Measurements from ENCODE around the gene EID2B.

EID2B gene

DNA sequence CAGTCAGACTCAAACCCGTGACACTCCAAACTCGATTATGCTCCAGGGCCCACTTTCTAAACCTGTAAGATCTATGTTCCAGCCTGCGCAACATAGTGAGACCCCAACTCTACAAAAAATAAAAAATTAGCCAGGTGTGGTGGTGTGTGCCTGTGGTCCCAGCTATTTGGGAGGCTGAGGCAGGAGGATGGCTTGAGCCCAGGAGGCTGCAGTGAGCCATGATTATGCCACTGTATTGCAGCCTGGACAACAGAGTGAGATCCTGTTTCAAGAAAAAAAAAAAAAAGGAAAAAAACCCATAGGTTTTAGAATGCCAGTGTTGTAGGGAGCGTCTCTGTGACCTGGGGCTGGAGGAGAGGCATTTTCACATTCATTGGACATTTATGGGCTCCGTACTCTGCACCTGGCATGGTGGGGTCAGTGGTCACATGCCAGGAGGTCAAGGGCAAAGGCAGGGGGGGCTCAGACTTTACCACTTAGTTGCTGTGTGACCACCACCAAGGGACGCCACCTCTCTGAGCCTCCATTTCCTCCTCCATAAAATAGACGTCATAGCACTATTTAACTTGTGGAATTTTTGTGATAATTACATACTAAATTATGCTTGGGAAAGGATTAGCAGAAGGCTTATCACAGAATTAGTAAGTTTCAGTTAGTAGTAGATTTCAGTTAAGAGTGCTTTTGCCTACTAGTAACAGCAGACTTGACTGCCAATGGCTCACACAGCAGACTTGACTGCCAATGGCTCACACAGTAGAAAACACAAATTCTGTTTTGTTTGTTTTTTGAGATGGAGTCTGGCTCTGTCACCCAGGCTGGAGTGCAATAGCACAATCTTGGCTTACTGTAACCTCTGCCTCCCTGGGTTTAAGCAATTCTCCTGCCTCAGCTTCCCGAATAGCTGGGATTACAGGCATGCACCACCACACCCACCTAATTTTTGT, 11.8 kb downstream of the EID2B start:
- POLR2A ChIA-PET, result no interaction called here
- H3K4me3 ChIP-seq (ENCODE audit: control insufficient read depth in 1 of 7, extremely low read depth in 1 of 7, insufficient read depth in 4 of 7, low read depth in 2 of 7, low read length in 6 of 7), result no peak overlapping the region
- WGBS (ENCODE audit: insufficient coverage), result 90% methylated on average over 2 of the region's 8 CpGs
- CTCF ChIA-PET, result no interaction called here
- H3K27me3 ChIP-seq (replicated peaks in 2 of 5; ENCODE audit: control insufficient read depth in 4 of 5, insufficient read depth in 5 of 5, low read length in 4 of 5), result peaks cover 0 to 24% (median 7%) of the 10 kb centered on the region in 5 experiments
- H3K27ac ChIP-seq (ENCODE audit: insufficient read depth in 1 of 2, low read depth in 1 of 2, low read length in 2 of 2, poor library complexity in 1 of 2, severe bottlenecking in 2 of 2), result no peak overlapping the region
- no peaks in the 10 kb centered on the region for H3K9me3 ChIP-seq (ENCODE audit: control extremely low read depth in 1 of 5, control insufficient read depth in 4 of 5, insufficient read depth in 2 of 5, low read depth in 1 of 5, low read length in 4 of 5)
- peaks cover 0 to 4% (median under 1%) of the 10 kb centered on the region in 4 experiments for H3K4me1 ChIP-seq (ENCODE audit: control extremely low read depth in 1 of 4, control insufficient read depth in 4 of 4, insufficient read depth in 4 of 4, low read length in 3 of 4)
- no peak for DNase-seq
- H3K36me3 ChIP-seq (ENCODE audit: control insufficient read depth in 4 of 4, insufficient read depth in 4 of 4, low read length in 3 of 4), result no peaks in the 10 kb centered on the region

DNA sequence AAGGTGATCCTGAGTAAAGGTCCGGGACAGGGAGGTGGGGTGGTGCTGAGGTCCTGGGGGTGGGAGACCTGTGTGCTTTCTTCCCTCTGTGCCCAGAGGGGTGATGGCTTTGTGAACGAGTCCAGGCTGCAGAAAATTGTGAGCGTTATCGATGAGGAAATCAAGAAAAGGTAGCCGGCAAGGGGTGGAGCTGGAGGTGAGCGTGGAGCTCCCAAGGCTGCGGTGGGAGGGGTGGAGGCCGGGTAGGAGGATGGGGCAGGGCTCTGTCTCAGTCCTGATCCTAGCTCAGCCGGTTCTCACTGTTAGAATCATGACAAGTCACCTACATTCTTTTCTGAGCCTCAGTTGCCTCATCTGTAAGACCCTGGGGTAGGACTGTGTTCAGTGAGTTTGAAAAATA, 13.7 kb downstream of the EID2B start:
- DNase-seq, result no peak
- Histone ChIP-seq H3K36me3 (ENCODE audit: control insufficient read depth in 4 of 4, insufficient read depth in 4 of 4, low read length in 3 of 4) (no peaks in the 10 kb centered on the region), H3K27ac (ENCODE audit: insufficient read depth in 1 of 2, low read depth in 1 of 2, low read length in 2 of 2, poor library complexity in 1 of 2, severe bottlenecking in 2 of 2) (no peak overlapping the region), H3K9me3 (ENCODE audit: control extremely low read depth in 1 of 5, control insufficient read depth in 4 of 5, insufficient read depth in 2 of 5, low read depth in 1 of 5, low read length in 4 of 5) (no peaks in the 10 kb centered on the region), H3K4me1 (ENCODE audit: control extremely low read depth in 1 of 4, control insufficient read depth in 4 of 4, insufficient read depth in 4 of 4, low read length in 3 of 4) (peaks cover 0 to 17% (median 12%) of the 10 kb centered on the region in 4 experiments), H3K27me3 (replicated peaks in 2 of 5; ENCODE audit: control insufficient read depth in 4 of 5, insufficient read depth in 5 of 5, low read length in 4 of 5) (peaks cover 2 to 42% (median 20%) of the 10 kb centered on the region in 5 experiments), H3K4me3 (ENCODE audit: control insufficient read depth in 1 of 7, extremely low read depth in 1 of 7, insufficient read depth in 4 of 7, low read depth in 2 of 7, low read length in 6 of 7) (no peak overlapping the region)
- CTCF ChIA-PET, result interaction anchor here (1.1 to 1.4 kb wide), 4 partner anchors 9 to 21 kb away, joined by 3 to 4 read pairs (median 4); partner anchors contain the start of gene EID2B
- 94% methylated on average over 7 of the region's 9 CpGs for WGBS (ENCODE audit: insufficient coverage)
- POLR2A ChIA-PET, result no interaction called here

DNA sequence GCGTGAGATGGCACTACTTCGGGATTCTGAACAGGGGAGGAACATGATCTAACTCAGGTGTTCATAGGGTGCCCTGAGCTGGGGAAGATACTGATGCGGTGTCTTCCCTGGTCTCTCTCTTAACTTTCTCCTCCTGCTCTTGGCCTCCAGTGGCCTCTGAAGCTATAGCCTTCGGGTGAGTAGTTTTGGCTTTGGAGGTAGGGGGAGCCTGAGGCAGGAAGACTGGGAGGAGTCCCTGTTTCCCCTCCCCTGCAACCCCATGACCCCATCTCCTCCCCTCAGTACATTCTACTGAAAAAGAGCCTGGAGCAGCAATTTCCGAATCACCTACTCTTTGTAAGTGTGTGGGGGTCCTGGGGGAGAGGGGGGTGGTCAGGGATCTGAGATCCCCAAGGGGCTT, 14.2 kb downstream of the EID2B start:
- Histone ChIP-seq H3K27me3 (replicated peaks in 2 of 5; ENCODE audit: control insufficient read depth in 4 of 5, insufficient read depth in 5 of 5, low read length in 4 of 5) (peaks cover 4 to 48% (median 25%) of the 10 kb centered on the region in 5 experiments), H3K36me3 (ENCODE audit: control insufficient read depth in 4 of 4, insufficient read depth in 4 of 4, low read length in 3 of 4) (no peaks in the 10 kb centered on the region), H3K27ac (ENCODE audit: insufficient read depth in 1 of 2, low read depth in 1 of 2, low read length in 2 of 2, poor library complexity in 1 of 2, severe bottlenecking in 2 of 2) (no peak overlapping the region), H3K9me3 (ENCODE audit: control extremely low read depth in 1 of 5, control insufficient read depth in 4 of 5, insufficient read depth in 2 of 5, low read depth in 1 of 5, low read length in 4 of 5) (no peaks in the 10 kb centered on the region), H3K4me1 (ENCODE audit: control extremely low read depth in 1 of 4, control insufficient read depth in 4 of 4, insufficient read depth in 4 of 4, low read length in 3 of 4) (peaks cover 0 to 17% (median 12%) of the 10 kb centered on the region in 4 experiments), H3K4me3 (ENCODE audit: control insufficient read depth in 1 of 7, extremely low read depth in 1 of 7, insufficient read depth in 4 of 7, low read depth in 2 of 7, low read length in 6 of 7) (no peak overlapping the region)
- POLR2A ChIA-PET, result no interaction called here
- no peak for DNase-seq
- CTCF ChIA-PET, result interaction anchor here (0.6 to 1.4 kb wide), 5 partner anchors 9 to 158 kb away, joined by 3 to 4 read pairs (median 4); partner anchors contain the start of gene EID2B
- 94% methylated on average over 2 of the region's 5 CpGs for WGBS (ENCODE audit: insufficient coverage)

DNA sequence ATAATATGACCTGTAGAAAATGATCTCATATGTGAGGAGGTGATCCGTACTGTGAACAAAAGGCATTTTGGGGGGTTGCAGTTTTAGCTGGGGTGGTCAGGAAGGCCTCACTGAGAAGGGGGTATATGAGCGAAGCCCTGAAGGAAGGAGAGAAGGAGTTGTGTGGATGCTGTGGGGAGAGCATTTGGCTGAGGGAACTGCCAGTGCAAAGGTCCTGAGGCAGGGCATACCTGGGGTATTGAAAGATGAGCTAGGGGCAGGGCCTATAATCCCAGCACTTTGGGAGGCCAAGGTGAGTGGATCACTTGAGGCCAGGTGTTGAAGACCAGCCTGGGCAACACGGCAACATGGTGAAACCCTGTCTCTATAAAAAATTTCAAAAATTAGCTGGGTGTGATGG, 15.2 kb downstream of the EID2B start:
- H3K27me3 ChIP-seq (replicated peaks in 2 of 5; ENCODE audit: control insufficient read depth in 4 of 5, insufficient read depth in 5 of 5, low read length in 4 of 5), result peaks cover 4 to 58% (median 28%) of the 10 kb centered on the region in 5 experiments
- no peak overlapping the region for H3K27ac ChIP-seq (ENCODE audit: insufficient read depth in 1 of 2, low read depth in 1 of 2, low read length in 2 of 2, poor library complexity in 1 of 2, severe bottlenecking in 2 of 2)
- DNase-seq, result no peak
- peaks cover 0 to 17% (median 12%) of the 10 kb centered on the region in 4 experiments for H3K4me1 ChIP-seq (ENCODE audit: control extremely low read depth in 1 of 4, control insufficient read depth in 4 of 4, insufficient read depth in 4 of 4, low read length in 3 of 4)
- CTCF ChIA-PET, result interaction anchor here (1.0 to 1.2 kb wide), 2 partner anchors 20 to 56 kb away, joined by 3 to 4 read pairs; no protein-coding TSS in a partner anchor
- POLR2A ChIA-PET, result no interaction called here
- no peaks in the 10 kb centered on the region for H3K9me3 ChIP-seq (ENCODE audit: control extremely low read depth in 1 of 5, control insufficient read depth in 4 of 5, insufficient read depth in 2 of 5, low read depth in 1 of 5, low read length in 4 of 5)
- 100% methylated on average over 2 of the region's 3 CpGs for WGBS (ENCODE audit: insufficient coverage)
- no peaks in the 10 kb centered on the region for H3K36me3 ChIP-seq (ENCODE audit: control insufficient read depth in 4 of 4, insufficient read depth in 4 of 4, low read length in 3 of 4)
- H3K4me3 ChIP-seq (ENCODE audit: control insufficient read depth in 1 of 7, extremely low read depth in 1 of 7, insufficient read depth in 4 of 7, low read depth in 2 of 7, low read length in 6 of 7), result no peak overlapping the region

DNA sequence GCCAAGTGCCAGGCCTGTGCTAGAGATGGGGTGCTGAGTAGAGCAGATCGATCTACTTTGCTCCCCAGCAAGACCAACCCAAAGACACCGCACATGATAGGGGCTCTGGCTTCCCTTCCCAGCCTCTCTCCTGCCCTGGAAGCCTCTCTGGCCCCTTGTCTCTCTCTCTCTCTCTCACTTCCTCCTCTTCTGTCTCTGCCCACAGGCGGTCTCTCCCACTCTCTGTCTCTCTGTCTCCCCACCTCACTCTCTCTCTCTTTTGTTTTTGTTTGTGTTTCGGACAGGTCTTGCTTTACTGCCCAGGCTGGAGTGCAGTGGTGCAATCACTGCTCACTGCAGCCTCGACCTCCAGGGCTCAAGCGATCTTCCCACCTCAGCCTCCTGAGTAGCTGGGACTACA, 16.4 kb downstream of the EID2B start:
- peaks cover 4 to 64% (median 28%) of the 10 kb centered on the region in 5 experiments for H3K27me3 ChIP-seq (replicated peaks in 2 of 5; ENCODE audit: control insufficient read depth in 4 of 5, insufficient read depth in 5 of 5, low read length in 4 of 5)
- ChIA-PET POLR2A (no interaction called here), CTCF (interaction anchor here (0.8 to 1.2 kb wide), 2 partner anchors 16 to 42 kb away, joined by 4 read pairs; partner anchors contain the start of gene EID2B)
- no peak overlapping the region for H3K4me3 ChIP-seq (ENCODE audit: control insufficient read depth in 1 of 7, extremely low read depth in 1 of 7, insufficient read depth in 4 of 7, low read depth in 2 of 7, low read length in 6 of 7)
- 49% methylated on average over 5 of the region's 6 CpGs for WGBS (ENCODE audit: insufficient coverage)
- H3K4me1 ChIP-seq (ENCODE audit: control extremely low read depth in 1 of 4, control insufficient read depth in 4 of 4, insufficient read depth in 4 of 4, low read length in 3 of 4), result peaks cover 0 to 17% (median 12%) of the 10 kb centered on the region in 4 experiments
- no peak for DNase-seq
- H3K9me3 ChIP-seq (ENCODE audit: control extremely low read depth in 1 of 5, control insufficient read depth in 4 of 5, insufficient read depth in 2 of 5, low read depth in 1 of 5, low read length in 4 of 5), result no peaks in the 10 kb centered on the region
- H3K27ac ChIP-seq (ENCODE audit: insufficient read depth in 1 of 2, low read depth in 1 of 2, low read length in 2 of 2, poor library complexity in 1 of 2, severe bottlenecking in 2 of 2), result no peak overlapping the region
- H3K36me3 ChIP-seq (ENCODE audit: control insufficient read depth in 4 of 4, insufficient read depth in 4 of 4, low read length in 3 of 4), result no peaks in the 10 kb centered on the region

DNA sequence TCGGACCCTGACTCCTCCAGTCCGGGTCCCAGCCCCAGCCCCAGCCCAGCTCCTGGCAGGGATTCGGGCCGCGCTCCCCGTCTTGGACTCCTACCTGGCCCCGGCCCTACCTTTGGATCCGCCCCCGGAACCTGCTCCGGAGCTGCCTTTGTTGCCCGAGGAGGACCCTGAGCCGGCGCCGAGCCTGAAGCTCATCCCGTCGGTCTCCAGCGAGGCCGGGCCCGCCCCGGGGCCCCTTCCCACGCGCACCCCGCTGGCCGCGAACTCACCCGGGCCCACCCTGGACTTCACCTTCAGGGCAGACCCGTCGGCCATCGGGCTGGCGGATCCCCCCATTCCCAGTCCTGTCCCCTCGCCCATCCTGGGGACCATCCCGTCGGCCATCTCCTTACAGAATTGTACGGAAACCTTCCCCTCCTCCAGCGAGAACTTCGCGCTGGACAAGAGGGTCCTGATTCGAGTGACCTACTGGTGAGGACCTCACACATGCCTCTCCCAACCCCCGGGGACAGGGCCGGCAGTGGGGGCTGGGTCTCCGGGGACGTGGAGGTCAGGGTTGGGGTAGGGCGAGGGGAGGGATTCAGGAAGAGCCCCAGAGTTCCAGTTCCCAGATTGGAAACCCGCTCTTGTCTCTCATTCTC, 17.0 kb downstream of the EID2B start:
- POLR2A ChIA-PET, result no interaction called here
- peaks cover 0 to 17% (median 12%) of the 10 kb centered on the region in 4 experiments for H3K4me1 ChIP-seq (ENCODE audit: control extremely low read depth in 1 of 4, control insufficient read depth in 4 of 4, insufficient read depth in 4 of 4, low read length in 3 of 4)
- no peaks in the 10 kb centered on the region for H3K9me3 ChIP-seq (ENCODE audit: control extremely low read depth in 1 of 5, control insufficient read depth in 4 of 5, insufficient read depth in 2 of 5, low read depth in 1 of 5, low read length in 4 of 5)
- 2% methylated on average over 39 of the region's 44 CpGs for WGBS (ENCODE audit: insufficient coverage)
- CTCF ChIA-PET, result interaction anchor here (1.2 kb wide), 1 partner anchor 41 kb away, joined by 4 read pairs; no protein-coding TSS in a partner anchor
- H3K27ac ChIP-seq (ENCODE audit: insufficient read depth in 1 of 2, low read depth in 1 of 2, low read length in 2 of 2, poor library complexity in 1 of 2, severe bottlenecking in 2 of 2), result no peak overlapping the region
- peaks cover 4 to 64% (median 28%) of the 10 kb centered on the region in 5 experiments for H3K27me3 ChIP-seq (replicated peaks in 2 of 5; ENCODE audit: control insufficient read depth in 4 of 5, insufficient read depth in 5 of 5, low read length in 4 of 5)
- peak overlapping the region in 3 of 7 experiments; percentile 43 to 64 (median 56) for H3K4me3 ChIP-seq (ENCODE audit: control insufficient read depth in 1 of 7, extremely low read depth in 1 of 7, insufficient read depth in 4 of 7, low read depth in 2 of 7, low read length in 6 of 7)
- DNase-seq, result no peak
- H3K36me3 ChIP-seq (ENCODE audit: control insufficient read depth in 4 of 4, insufficient read depth in 4 of 4, low read length in 3 of 4), result no peaks in the 10 kb centered on the region

Data from common myeloid progenitor, CD34-positive (primary cell).